ENCODE results near the gene AVPR2. TPM values are rescaled to one million over a fixed set of nuclear protein-coding genes. Genes with fewer than 3 reads are reported as not detected.

Gene AVPR2
- total RNA-seq, 2 experiments from 2014 or later, result not detected

- Mint-ChIP-seq H3K4me3 (peak overlapping the region; percentile 49), H3K9me3 (ENCODE audit: low read depth) (no peaks in the 10 kb centered on the region), H3K27ac (peak overlapping the region; percentile 47), H3K36me3 (ENCODE audit: low read depth) (no peaks in the 10 kb centered on the region), H3K27me3 (no peaks in the 10 kb centered on the region), H3K4me1 (peaks cover 41% of the 10 kb centered on the region)
- ATAC-seq (peak; percentile 83), DNase-seq (peak; percentile 78)
- POLR2A ChIA-PET, result interaction anchor here (0.7 to 1.0 kb wide), 2 partner anchors 24 to 27 kb away, joined by 3 read pairs; no protein-coding TSS in a partner anchor
- CTCF ChIA-PET, result no interaction called here
- intact Hi-C loops (cut with DNase I, micrococcal nuclease), result loop anchor here in 1 of 2 experiments (5.0 kb wide), 2 partner anchors 79 to 139 kb away; partner anchors contain the start of gene PLXNB3
Measured at GRCh38 chrX:153900831-153901752, 3.4 kb upstream of the AVPR2 start.

GRCh38 chrX:153901753-153902140, 2.7 kb upstream of the AVPR2 start:
- Mint-ChIP-seq H3K27ac (peak overlapping the region; percentile 25), H3K4me3 (no peak overlapping the region), H3K36me3 (ENCODE audit: low read depth) (no peaks in the 10 kb centered on the region), H3K4me1 (peaks cover 36% of the 10 kb centered on the region), H3K9me3 (ENCODE audit: low read depth) (no peaks in the 10 kb centered on the region), H3K27me3 (no peaks in the 10 kb centered on the region)
- ATAC-seq, result no peak
- intact Hi-C loops (cut with DNase I, micrococcal nuclease), result loop anchor here in 1 of 2 experiments (5.0 kb wide), 2 partner anchors 79 to 139 kb away; partner anchors contain the start of gene PLXNB3
- no peak for DNase-seq
- POLR2A ChIA-PET, result no interaction called here
- CTCF ChIA-PET, result no interaction called here

- CTCF ChIA-PET, result no interaction called here
- H3K4me3 Mint-ChIP-seq, result no peak overlapping the region
- H3K4me1 Mint-ChIP-seq, result peaks cover 36% of the 10 kb centered on the region
- ATAC-seq, result no peak
- no peaks in the 10 kb centered on the region for H3K36me3 Mint-ChIP-seq (ENCODE audit: low read depth)
- DNase-seq, result no peak
- POLR2A ChIA-PET, result no interaction called here
- no peak overlapping the region for H3K27ac Mint-ChIP-seq
- H3K27me3 Mint-ChIP-seq, result no peaks in the 10 kb centered on the region
- H3K9me3 Mint-ChIP-seq (ENCODE audit: low read depth), result no peaks in the 10 kb centered on the region
- intact Hi-C loops (cut with DNase I, micrococcal nuclease), result loop anchor here in 1 of 2 experiments (5.0 kb wide), 2 partner anchors 80 to 140 kb away; partner anchors contain the start of gene PLXNB3
Measured at GRCh38 chrX:153902385-153902784, 2.1 kb upstream of the AVPR2 start.

GRCh38 chrX:153903238-153903980, 1.1 kb upstream of the AVPR2 start:
- Mint-ChIP-seq H3K27ac (peak overlapping the region; percentile 37), H3K9me3 (ENCODE audit: low read depth) (no peaks in the 10 kb centered on the region), H3K4me1 (peaks cover 36% of the 10 kb centered on the region), H3K36me3 (ENCODE audit: low read depth) (no peaks in the 10 kb centered on the region), H3K27me3 (no peaks in the 10 kb centered on the region), H3K4me3 (no peak overlapping the region)
- no peak for DNase-seq
- intact Hi-C loops (cut with DNase I, micrococcal nuclease), result loop anchor here in 1 of 2 experiments (5.0 kb wide), 2 partner anchors 81 to 141 kb away; partner anchors contain the start of gene PLXNB3
- no peak for ATAC-seq
- CTCF ChIA-PET, result no interaction called here
- POLR2A ChIA-PET, result no interaction called here

- Mint-ChIP-seq H3K9me3 (ENCODE audit: low read depth) (no peaks in the 10 kb centered on the region), H3K4me3 (no peak overlapping the region), H3K4me1 (peaks cover 35% of the 10 kb centered on the region), H3K27me3 (no peaks in the 10 kb centered on the region), H3K27ac (no peak overlapping the region), H3K36me3 (ENCODE audit: low read depth) (no peaks in the 10 kb centered on the region)
- intact Hi-C loops (cut with DNase I, micrococcal nuclease), result no loop called here
- ChIA-PET POLR2A (no interaction called here), CTCF (no interaction called here)
- DNase-seq, result no peak
- no peak for ATAC-seq
Measured at GRCh38 chrX:153905481-153906095, 1.1 kb downstream of the AVPR2 start.

GRCh38 chrX:153906126-153906917, 1.8 kb downstream of the AVPR2 start:
- Mint-ChIP-seq H3K36me3 (ENCODE audit: low read depth) (no peaks in the 10 kb centered on the region), H3K4me3 (no peak overlapping the region), H3K27ac (peak overlapping the region; percentile 31), H3K9me3 (ENCODE audit: low read depth) (no peaks in the 10 kb centered on the region), H3K27me3 (no peaks in the 10 kb centered on the region), H3K4me1 (peaks cover 28% of the 10 kb centered on the region)
- no peak for DNase-seq
- ChIA-PET POLR2A (interaction anchor here (1.0 kb wide), 1 partner anchor 19 kb away, joined by 3 read pairs; the partner anchor contains the start of gene ARHGAP4), CTCF (interaction anchor here (1.0 kb wide), 1 partner anchor 15 kb away, joined by 3 read pairs; no protein-coding TSS in a partner anchor)
- intact Hi-C loops (cut with DNase I, micrococcal nuclease), result no loop called here
- ATAC-seq, result peak; percentile 12

- no peak for ATAC-seq
- H3K27me3 Mint-ChIP-seq, result no peaks in the 10 kb centered on the region
- no peak overlapping the region for H3K27ac Mint-ChIP-seq
- CTCF ChIA-PET, result interaction anchor here (0.7 kb wide), 1 partner anchor 163 kb away, joined by 3 read pairs; no protein-coding TSS in a partner anchor
- H3K9me3 Mint-ChIP-seq (ENCODE audit: low read depth), result no peaks in the 10 kb centered on the region
- DNase-seq, result no peak
- intact Hi-C loops (cut with DNase I, micrococcal nuclease), result no loop called here
- POLR2A ChIA-PET, result interaction anchor here (1.0 kb wide), 1 partner anchor 18 kb away, joined by 3 read pairs; the partner anchor contains the start of gene ARHGAP4
- peaks cover 23% of the 10 kb centered on the region for H3K4me1 Mint-ChIP-seq
- peaks cover 2% of the 10 kb centered on the region for H3K36me3 Mint-ChIP-seq (ENCODE audit: low read depth)
- no peak overlapping the region for H3K4me3 Mint-ChIP-seq
Measured at GRCh38 chrX:153907456-153907855, 3.0 kb downstream of the AVPR2 start.

- intact Hi-C loops (cut with DNase I, micrococcal nuclease), result no loop called here
- H3K27me3 Mint-ChIP-seq, result no peaks in the 10 kb centered on the region
- H3K4me3 Mint-ChIP-seq, result no peak overlapping the region
- peaks cover 20% of the 10 kb centered on the region for H3K4me1 Mint-ChIP-seq
- POLR2A ChIA-PET, result no interaction called here
- H3K27ac Mint-ChIP-seq, result no peak overlapping the region
- no peaks in the 10 kb centered on the region for H3K9me3 Mint-ChIP-seq (ENCODE audit: low read depth)
- DNase-seq, result no peak
- CTCF ChIA-PET, result interaction anchor here (0.7 kb wide), 1 partner anchor 164 kb away, joined by 3 read pairs; no protein-coding TSS in a partner anchor
- ATAC-seq, result no peak
- H3K36me3 Mint-ChIP-seq (ENCODE audit: low read depth), result peaks cover 2% of the 10 kb centered on the region
Measured at GRCh38 chrX:153908219-153908860, 3.9 kb downstream of the AVPR2 start.

GRCh38 chrX:153909024-153909979, 4.8 kb downstream of the AVPR2 start:
- POLR2A ChIA-PET, result no interaction called here
- CTCF ChIA-PET, result no interaction called here

More at GRCh38 chrX:153909024-153909979, 4.8 kb downstream of the AVPR2 start:
- H3K9me3 Mint-ChIP-seq (ENCODE audit: low read depth), result no peaks in the 10 kb centered on the region
- no peaks in the 10 kb centered on the region for H3K27me3 Mint-ChIP-seq
- H3K4me1 Mint-ChIP-seq, result peaks cover 11% of the 10 kb centered on the region
- intact Hi-C loops (cut with DNase I, micrococcal nuclease), result no loop called here
- DNase-seq (no peak), ATAC-seq (peak; percentile 24)
- H3K4me3 Mint-ChIP-seq, result no peak overlapping the region
- peaks cover 5% of the 10 kb centered on the region for H3K36me3 Mint-ChIP-seq (ENCODE audit: low read depth)
- no peak overlapping the region for H3K27ac Mint-ChIP-seq

Data from activated CD4-positive, alpha-beta T cell treated with anti-CD3 and anti-CD28 coated beads for 36 hours (primary cell).